Activated CD8-positive, alpha-beta memory T cell treated with anti-CD3 and anti-CD28 coated beads, Interleukin-2, amount 10 ng/mL, durations not matched to agents 7 days and 5 days (primary cell): ENCODE measurements around the gene CDK12. TPM values are rescaled to one million over a fixed set of nuclear protein-coding genes. Genes with fewer than 3 reads are reported as not detected.

Experiments used
- ATAC-seq: fragments of 150-1000 bp; cut with Tn5 transposase; one replicate; pipeline ENCODE4 v1.10.0; 2021; ENCODE audit warnings: moderate library complexity
- CTCF ChIA-PET: fragments of 350-600 bp; sonication (Branson Sonifier 250); formaldehyde crosslinking; loops from one replicate; lab custom pipeline; 2021; ENCODE audit warnings: antibody characterized with exemption; lab: Charles Lee
- DNase-seq: peaks from one replicate; pipeline ENCODE4 v3.0.0-alpha.2; 2020
- H3K27ac Mint-ChIP-seq: one replicate; pipeline ENCODE4 v1.8.0; 2021; ENCODE audit warnings: mild to moderate bottlenecking, mixed read lengths
- H3K27me3 Mint-ChIP-seq: one replicate; pipeline ENCODE4 v1.8.0; 2021; ENCODE audit warnings: mixed read lengths
- H3K36me3 Mint-ChIP-seq: one replicate; pipeline ENCODE4 v1.8.0; 2021; ENCODE audit warnings: mild to moderate bottlenecking, mixed read lengths
- H3K4me1 Mint-ChIP-seq: one replicate; pipeline ENCODE4 v1.8.0; 2021; ENCODE audit warnings: mixed read lengths
- H3K4me3 Mint-ChIP-seq: one replicate; pipeline ENCODE4 v1.8.0; 2021; ENCODE audit warnings: mild to moderate bottlenecking, moderate library complexity, mixed read lengths
- H3K9me3 Mint-ChIP-seq: one replicate; pipeline ENCODE4 v1.8.0; 2022; ENCODE audit warnings: low read depth, mixed read lengths
- total RNA-seq, 2 experiments: library from RNA; stranded (reverse); gene quantifications; one replicate each; pipeline ENCODE4 v1.2.3, GENCODE V29; 2021

Gene CDK12
- total RNA-seq, 2 experiments from 2014 or later, result 84.4 to 97.3 TPM

DNA sequence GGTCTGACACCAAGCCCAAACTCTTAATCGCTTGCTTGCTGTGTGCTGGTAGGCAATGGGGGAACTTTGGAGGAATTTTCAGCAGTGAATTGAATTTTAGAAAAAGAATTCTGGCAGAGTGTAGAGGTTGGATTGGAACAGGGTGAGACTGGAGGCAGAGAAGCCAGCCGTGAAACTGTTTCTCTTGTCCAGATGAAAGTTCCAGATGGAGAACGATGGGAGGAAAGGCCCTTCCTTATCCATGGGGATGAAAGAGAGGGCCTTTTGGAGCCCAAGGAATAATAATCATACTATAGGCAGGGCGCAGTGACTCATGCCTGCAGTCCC, 120.4 kb downstream of the CDK12 start:
- no peaks in the 10 kb centered on the region for H3K27me3 Mint-ChIP-seq
- no peak for DNase-seq
- no peak overlapping the region for H3K27ac Mint-ChIP-seq
- H3K36me3 Mint-ChIP-seq, result no peaks in the 10 kb centered on the region
- ATAC-seq, result no peak
- no peak overlapping the region for H3K4me3 Mint-ChIP-seq
- CTCF ChIA-PET, result no interaction called here
- H3K4me1 Mint-ChIP-seq, result no peaks in the 10 kb centered on the region
- no peaks in the 10 kb centered on the region for H3K9me3 Mint-ChIP-seq

DNA sequence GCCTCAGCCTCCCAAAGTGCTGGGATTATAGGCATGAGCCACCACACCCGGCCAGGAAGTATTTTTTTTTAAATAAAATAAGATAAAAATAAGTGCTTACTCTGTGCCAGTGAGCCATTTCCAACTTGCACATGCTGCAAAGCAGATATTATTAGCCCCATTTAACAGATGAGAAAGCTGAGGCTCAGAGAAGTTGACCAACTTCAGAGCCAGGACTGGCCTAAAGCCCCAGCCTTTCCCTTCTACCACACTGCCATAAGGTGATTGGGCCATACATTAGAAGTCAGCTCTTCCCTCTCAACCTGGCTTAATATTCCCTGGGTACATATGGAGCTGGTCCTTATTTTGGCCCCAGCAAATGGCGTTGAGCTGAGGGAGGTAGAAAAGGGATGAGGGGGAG, 121.4 kb downstream of the CDK12 start:
- Mint-ChIP-seq H3K36me3 (no peaks in the 10 kb centered on the region), H3K27ac (no peak overlapping the region), H3K4me3 (no peak overlapping the region), H3K27me3 (no peaks in the 10 kb centered on the region), H3K9me3 (no peaks in the 10 kb centered on the region), H3K4me1 (no peaks in the 10 kb centered on the region)
- DNase-seq, result no peak
- CTCF ChIA-PET, result interaction anchor here (1.1 to 1.3 kb wide), 2 partner anchors 39 to 41 kb away, joined by 3 to 6 read pairs; no protein-coding TSS in a partner anchor
- ATAC-seq, result no peak

Other genes starting within 250 kb of the CDK12 start
- gene STAC2, start 235.5 kb upstream of the CDK12 start, total RNA-seq, result not detected
- gene FBXL20, start 59.9 kb upstream of the CDK12 start, total RNA-seq, result 10 to 100 TPM; 12.9 to 14.1 TPM
- 10 to 100 TPM; 53.2 to 73.0 TPM for gene MED1, start 10.2 kb upstream of the CDK12 start, total RNA-seq
- not detected for gene NEUROD2, start 146.4 kb downstream of the CDK12 start, total RNA-seq
- gene PPP1R1B, start 165.5 kb downstream of the CDK12 start, total RNA-seq, result not detected
- 10 to 100 TPM; 70.5 to 75.7 TPM for gene STARD3, start 175.7 kb downstream of the CDK12 start, total RNA-seq
- gene TCAP, start 203.9 kb downstream of the CDK12 start, total RNA-seq, result 1 to 10 TPM; 1.1 to 1.3 TPM
- not detected for gene PNMT, start 207.0 kb downstream of the CDK12 start, total RNA-seq
- gene PGAP3, start 226.6 kb downstream of the CDK12 start, total RNA-seq, result 10 to 100 TPM; 10.5 to 13.8 TPM
- gene ERBB2, start 238.6 kb downstream of the CDK12 start, total RNA-seq, result 1 to 10 TPM; 3.5 to 4.7 TPM